22Rv1 (cell line): ENCODE data around the gene SLC25A24.

Experiments used
- H3K27ac ChIP-seq: fragments of 450-650 bp; 2 replicates; pipeline ENCODE4 v1.5.1; 2017
- ZFX ChIP-seq: fragments of 450-650 bp; IDR thresholded peaks from 2 replicates; pipeline ENCODE4 v1.6.1; 2017; ENCODE audit warnings: antibody characterized with exemption, borderline replicate concordance
- TF ChIP-seq, protein P1 (sequence below): fragments of 450-650 bp; IDR thresholded peaks from 2 replicates; pipeline ENCODE4 v1.5.1; 2017; ENCODE audit warnings: mild to moderate bottlenecking

The SLC25A24 gene

DNA sequence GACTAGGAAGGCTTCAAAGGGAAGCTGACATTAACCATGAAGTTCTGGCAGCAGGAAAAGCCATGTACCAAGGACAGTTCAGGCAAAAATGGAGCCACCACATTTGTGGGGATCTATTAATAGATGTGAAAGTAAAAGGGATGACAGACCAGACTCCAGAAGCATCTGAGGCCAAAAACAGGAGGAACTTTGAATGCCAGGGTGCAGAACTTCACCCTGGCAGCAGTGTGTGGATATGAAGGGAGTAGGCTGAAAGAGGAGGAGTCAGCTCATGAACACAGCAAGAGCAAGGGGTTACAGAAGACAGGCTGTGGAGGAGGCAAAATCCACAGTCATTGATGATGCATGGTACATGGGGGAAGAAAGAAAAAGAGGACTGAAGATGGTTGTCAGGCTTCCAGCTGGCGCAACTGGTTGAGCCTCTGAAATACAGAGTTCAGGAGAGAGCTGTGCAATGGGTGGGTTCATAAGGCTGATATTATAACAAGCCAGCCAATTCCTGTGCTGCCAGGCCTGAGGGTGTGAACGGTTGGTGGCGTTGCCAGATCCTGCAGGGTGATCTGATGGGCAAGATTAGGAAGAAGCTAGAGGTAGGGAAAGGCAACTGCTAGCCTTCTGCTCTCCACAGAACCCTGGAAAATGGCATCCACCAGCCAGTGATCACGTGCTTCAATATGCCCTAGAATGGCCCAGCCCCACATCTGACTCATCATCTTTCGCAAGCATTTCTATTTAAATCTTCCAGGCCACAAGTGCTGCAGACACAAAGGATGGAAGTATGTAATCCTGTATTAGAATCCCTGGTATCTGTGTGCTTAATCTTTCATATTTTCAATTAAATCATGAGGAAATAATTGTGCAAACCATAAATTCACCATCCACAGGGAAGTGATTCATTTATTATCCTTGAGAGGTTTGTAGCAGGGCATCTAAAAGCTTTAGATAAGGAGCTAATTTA is 81.9 kb downstream of the SLC25A24 start:
- no peak overlapping the region for H3K27ac ChIP-seq
- TF ChIP-seq, protein P1, sequence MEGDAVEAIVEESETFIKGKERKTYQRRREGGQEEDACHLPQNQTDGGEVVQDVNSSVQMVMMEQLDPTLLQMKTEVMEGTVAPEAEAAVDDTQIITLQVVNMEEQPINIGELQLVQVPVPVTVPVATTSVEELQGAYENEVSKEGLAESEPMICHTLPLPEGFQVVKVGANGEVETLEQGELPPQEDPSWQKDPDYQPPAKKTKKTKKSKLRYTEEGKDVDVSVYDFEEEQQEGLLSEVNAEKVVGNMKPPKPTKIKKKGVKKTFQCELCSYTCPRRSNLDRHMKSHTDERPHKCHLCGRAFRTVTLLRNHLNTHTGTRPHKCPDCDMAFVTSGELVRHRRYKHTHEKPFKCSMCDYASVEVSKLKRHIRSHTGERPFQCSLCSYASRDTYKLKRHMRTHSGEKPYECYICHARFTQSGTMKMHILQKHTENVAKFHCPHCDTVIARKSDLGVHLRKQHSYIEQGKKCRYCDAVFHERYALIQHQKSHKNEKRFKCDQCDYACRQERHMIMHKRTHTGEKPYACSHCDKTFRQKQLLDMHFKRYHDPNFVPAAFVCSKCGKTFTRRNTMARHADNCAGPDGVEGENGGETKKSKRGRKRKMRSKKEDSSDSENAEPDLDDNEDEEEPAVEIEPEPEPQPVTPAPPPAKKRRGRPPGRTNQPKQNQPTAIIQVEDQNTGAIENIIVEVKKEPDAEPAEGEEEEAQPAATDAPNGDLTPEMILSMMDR, result no peak
- TF ChIP-seq ZFX, result no peak

DNA sequence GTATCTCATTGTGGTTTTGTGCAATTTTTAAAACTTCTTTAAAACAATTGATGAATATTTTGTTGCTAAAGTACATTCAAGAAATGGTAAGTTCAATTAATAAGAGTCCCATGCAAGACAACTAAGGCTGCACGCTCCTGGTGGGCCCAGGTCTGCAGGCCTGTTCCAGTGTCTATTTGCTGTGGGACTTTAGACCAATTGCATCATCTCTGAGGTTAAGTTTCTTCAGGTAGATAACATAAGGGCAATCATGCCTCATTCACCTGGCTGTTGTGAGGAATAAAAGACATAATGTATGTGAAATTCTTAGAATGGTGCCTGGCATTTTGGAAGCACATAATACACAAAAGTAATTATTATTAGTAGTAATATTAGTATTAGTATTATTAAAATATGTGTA is 82.9 kb downstream of the SLC25A24 start:
- H3K27ac ChIP-seq, result no peak overlapping the region
- no peak for TF ChIP-seq ZFX
- TF ChIP-seq, protein P1, result no peak

DNA sequence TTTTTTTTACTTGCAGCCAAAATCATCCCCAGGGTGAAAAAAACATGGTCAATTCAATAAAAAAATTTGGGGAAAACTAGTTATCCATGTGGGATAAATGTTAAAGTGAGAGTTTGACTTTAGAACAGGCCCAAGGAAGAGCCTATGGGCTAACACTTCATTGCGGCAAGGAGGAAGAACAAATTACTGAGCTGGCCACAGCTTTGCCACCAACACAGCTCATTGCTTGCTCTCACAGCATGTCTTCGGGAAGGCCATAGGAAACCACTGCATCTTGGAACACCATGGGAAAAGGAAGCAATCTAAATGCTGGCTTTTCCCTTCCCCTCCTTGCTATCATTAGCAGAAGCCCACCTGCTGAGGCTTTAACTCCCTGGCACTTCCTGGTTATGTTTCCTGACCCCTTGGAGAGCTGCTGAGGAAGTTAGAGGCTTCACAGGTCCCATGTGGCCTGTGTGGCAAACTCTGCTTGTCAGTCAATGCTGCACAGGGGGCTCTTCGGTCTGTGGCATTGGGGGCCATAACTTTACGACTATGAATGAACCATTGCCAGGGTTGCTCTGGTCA is 86.0 kb downstream of the SLC25A24 start:
- TF ChIP-seq ZFX, result no peak
- TF ChIP-seq, protein P1, result no peak
- no peak overlapping the region for H3K27ac ChIP-seq

DNA sequence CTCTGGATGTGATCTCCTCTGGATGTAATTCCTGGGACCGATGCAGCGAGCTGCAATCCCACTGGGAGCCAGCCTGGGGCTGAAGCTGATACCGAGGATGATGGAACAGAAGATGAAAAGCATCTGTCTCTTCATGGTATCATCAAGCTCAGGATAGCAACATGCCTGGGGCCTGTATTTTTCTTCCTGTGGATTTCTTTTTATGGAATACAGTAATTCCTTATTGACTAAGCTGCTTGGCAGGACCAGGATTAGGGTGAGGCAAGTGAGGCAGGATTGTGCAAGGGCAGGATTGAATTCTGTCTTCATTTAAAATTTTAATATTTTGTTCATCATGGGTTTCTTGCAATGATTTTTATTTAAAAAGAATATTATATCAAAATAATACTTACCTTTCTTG is 86.6 kb downstream of the SLC25A24 start:
- H3K27ac ChIP-seq, result no peak overlapping the region
- TF ChIP-seq, protein P1, result no peak
- TF ChIP-seq ZFX, result no peak

DNA sequence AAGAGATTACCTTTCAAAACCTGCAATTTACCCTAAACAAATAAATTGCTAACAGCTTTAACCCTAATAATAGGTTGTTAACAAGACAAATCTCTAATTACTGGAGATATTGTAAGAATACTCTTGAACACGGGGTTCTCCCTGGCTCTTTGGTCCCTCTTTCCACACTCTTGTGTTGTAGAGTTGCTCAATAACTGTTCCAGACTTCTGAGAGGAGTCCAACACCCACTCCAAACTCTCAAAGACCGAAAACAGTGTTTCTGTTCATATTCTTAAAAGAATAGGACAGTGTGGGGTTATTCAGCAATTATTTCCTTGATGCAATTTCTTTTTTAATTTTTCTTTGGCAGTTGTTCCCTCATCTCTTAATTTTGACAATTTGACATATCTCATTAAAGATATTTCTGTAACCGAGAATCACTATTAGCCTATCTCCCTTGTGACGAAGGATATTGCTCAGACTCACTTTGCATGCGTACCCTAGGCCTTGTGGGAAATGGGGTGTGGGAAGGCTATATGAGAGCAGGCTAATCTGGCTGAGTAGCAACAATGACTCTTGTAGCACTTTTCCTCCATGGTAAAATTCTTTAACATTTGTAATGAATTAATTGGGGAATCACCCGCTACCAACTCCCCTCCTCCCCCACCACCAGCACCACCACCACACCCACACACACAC is 90.7 kb downstream of the SLC25A24 start:
- TF ChIP-seq, protein P1, result no peak
- no peak for TF ChIP-seq ZFX

DNA sequence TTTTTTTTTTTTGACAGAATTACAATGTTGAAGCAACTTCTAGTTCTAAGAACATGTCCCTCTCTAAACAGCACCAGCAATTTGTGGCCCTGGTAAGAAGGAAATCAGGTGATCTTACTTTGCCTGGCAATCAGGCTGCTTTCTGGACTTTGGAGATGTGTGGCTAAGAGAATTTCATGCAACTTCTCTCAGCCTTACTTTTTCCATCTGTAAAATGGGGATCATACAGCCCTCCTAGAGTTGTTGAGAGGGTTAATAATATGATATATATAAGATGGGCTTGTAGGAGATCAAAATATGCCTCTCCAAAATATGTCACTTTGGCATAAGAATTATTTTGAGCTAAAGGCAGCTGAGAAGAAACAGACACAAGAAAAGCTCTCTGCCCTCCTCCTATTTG is 92.0 kb downstream of the SLC25A24 start:
- TF ChIP-seq, protein P1, result no peak
- TF ChIP-seq ZFX, result no peak
- H3K27ac ChIP-seq, result no peak overlapping the region

More for the DNA sequence above, 90.7 kb downstream of the SLC25A24 start:
- H3K27ac ChIP-seq, result no peak overlapping the region
